Measurements from ENCODE around the gene MAP3K7CL.
"Not testable (repeated sequence)": the region's sequence is repeated elsewhere in the genome, so short reads cannot be mapped to it uniquely, and the experiment has no call there.

Gene MAP3K7CL

DNA sequence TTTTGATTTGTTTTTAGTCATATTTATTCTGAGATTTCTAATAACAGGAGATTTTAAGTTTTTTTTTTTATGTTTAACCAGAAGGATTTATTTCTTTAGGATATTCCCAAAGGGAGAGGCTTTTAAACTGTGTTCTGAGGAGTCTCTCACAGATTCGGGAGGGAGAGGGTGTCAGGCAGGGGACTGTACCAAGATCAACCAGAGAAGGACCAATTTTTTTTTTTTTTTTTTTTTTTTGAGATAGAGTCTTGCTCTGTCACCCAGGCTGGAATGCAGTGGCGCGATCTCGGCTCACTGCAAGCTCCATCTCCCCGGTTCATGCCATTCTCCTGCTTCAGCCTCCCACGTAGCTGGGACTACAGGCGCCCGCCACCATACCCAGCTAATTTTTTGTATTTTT, 37.0 kb downstream of the MAP3K7CL start:
- not testable (repeated sequence) for DNase-seq (ENCODE audit: low read depth, low spot score)

DNA sequence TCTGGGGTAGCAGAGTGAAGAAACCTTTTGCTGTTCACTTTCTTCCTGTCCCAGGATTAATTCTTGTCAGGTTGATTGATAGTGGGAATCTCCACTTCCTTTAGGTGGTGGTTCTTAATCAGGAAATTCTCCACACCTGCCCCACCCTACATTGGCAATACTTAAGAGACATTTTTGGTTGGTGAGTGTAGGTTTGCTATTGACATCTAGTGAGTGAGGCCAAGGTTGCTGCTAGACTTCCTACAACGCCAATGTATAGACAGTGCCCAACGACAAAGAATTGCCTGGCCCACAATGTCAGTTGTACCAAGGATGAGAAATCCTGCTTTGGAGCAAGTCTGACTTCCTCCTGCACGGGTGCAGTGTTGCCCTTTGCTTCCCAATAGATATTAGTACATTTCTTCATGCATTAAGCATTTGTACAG, 38.5 kb downstream of the MAP3K7CL start:
- DNase-seq (ENCODE audit: low read depth, low spot score), result no peak

DNA sequence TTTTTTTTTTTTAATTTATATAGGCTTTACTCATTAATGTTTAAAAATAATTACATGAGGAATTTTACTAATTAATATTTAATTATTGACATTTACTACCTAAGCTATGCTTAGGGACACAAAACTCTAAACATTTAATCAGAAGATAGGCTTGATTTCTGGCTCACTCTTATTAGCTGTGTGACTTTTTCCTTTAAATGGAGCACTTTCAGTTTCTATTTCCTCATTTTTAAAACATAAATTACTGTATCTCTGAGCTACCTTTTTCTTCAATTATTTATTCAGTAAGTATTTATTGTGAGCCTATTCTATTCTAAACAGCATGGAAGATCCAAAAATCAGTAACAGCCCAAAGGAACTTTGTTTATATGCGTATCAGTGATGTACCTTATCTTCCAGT, 40.5 kb downstream of the MAP3K7CL start:
- no peak for DNase-seq (ENCODE audit: low read depth, low spot score)

DNA sequence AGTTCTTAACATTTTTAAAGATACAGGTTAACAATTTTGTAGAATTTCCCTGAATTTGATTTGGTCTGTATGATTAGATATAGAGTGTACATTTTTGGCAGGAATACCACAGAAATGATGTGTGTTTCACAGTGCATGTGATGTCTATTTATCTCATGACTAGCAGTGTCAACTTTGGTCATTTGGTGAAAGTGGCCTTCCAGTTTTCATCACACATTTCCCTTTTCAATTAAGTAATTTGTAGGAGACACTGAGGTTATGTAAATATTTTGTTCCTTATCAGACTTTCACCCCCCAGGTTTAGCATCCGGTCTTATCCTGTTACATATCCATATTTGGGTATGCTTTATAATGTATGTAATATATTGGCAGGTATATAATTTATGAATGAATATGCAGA, 41.8 kb downstream of the MAP3K7CL start:
- DNase-seq (ENCODE audit: low read depth, low spot score), result no peak

DNA sequence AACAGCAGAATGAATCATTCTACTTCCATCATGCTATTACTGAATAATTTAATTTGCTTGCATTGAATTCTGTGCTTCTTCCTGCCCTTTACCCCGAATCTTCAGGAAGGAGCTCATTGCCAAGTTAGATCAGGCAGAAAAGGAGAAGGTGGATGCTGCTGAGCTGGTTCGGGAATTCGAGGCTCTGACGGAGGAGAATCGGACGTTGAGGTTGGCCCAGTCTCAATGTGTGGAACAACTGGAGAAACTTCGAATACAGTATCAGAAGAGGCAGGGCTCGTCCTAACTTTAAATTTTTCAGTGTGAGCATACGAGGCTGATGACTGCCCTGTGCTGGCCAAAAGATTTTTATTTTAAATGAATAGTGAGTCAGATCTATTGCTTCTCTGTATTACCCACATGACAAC, 44.2 kb downstream of the MAP3K7CL start:
- DNase-seq (ENCODE audit: low read depth, low spot score), result no peak

DNA sequence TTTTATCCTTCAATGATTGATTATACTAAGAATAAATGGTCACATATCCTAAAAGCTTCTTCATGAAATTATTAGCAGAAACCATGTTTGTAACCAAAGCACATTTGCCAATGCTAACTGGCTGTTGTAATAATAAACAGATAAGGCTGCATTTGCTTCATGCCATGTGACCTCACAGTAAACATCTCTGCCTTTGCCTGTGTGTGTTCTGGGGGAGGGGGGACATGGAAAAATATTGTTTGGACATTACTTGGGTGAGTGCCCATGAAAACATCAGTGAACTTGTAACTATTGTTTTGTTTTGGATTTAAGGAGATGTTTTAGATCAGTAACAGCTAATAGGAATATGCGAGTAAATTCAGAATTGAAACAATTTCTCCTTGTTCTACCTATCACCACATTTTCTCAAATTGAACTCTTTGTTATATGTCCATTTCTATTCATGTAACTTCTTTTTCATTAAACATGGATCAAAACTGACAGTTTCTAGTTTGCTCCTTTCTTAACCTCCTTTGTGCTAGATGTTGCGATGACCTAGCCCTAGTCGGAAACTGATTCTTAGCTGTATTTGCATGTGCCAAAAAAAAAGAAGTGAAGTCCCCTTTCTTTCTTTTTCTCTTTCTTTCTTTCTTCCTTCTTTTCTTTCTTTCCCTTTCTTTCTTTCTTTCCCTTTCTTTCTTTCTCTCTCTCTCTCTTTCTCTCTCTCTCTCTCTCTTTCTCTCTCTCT, 45.1 kb downstream of the MAP3K7CL start:
- no peak for DNase-seq (ENCODE audit: low read depth, low spot score)

DNA sequence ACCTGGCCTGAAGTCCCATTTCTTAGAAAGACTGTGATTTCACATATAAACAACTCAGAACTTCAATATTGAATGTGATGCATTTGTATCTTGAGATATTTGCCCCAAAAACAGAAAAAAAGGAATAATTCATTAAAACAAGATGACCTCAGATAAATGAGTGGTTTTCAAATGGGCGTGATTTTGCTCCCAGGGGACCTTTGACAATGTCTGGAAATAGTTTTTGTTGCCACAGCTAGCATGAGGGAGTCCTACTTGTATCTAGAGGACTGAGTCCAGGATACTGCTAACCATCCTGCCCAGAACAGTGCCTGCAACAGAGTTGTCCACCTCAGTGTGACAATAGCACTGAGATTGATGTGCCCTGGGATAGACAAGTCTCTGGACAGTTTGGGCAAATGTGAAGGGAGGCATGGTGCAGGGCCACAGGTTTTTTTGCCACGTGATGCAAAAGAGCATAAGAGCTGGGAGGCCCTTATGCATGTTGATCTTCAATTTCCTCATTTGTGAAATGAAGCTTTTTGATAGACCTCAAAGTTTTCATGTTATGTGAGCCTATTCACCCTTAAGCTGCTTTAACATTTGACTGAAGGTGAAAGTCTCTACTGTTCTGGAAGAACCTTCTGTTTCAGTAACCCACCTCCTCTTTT, 46.2 kb downstream of the MAP3K7CL start:
- DNase-seq (ENCODE audit: low read depth, low spot score), result no peak

DNA sequence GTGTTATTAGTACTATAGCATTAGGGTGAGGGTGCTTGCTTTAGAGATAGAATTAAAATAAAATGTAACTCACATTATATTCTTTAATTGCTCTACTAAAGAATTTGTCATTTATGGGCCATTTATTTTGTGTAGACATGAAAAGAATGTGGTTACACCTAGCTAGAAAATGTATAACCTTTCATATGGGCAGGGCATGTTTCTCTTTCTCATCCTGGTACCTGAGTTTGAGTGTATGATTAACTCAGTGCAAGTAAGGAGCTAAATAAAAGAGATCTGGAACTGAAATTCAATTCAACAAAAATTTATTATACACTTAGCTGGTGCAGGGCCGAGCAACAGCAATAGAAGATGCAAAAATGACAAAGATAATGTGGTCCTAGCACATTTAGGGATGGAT, 47.4 kb downstream of the MAP3K7CL start:
- no peak for DNase-seq (ENCODE audit: low read depth, low spot score)

DNA sequence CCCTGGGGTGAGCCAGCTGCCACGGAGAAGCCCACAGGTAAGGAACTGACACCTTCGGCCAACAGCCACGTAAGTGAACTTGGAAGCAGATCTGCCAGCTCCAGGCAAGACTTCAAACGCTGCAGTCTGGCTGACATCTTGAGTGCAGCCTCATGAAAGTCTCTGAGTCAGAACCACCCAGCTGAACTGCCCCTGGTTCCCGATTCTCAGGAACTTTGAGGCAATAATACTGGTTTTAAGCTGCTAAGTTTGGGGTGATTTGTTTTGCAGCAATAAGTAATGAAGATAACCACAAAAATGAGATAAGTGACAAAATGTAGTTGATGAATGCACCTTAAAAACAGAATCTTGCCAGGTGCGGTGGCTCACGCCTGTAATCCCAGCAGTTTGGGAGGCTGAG, 48.5 kb downstream of the MAP3K7CL start:
- DNase-seq (ENCODE audit: low read depth, low spot score), result no peak

GRCh38 chr21:29179503-29179902, 49.1 kb downstream of the MAP3K7CL start:
- DNase-seq (ENCODE audit: low read depth, low spot score), result no peak

GRCh38 chr21:29181799-29182470, 51.5 kb downstream of the MAP3K7CL start:
- DNase-seq (ENCODE audit: low read depth, low spot score), result no peak

- DNase-seq (ENCODE audit: low read depth, low spot score), result no peak
These were observed 52.2 kb downstream of the MAP3K7CL start for GRCh38 chr21:29182691-29183092.

GRCh38 chr21:29184037-29184436, 53.6 kb downstream of the MAP3K7CL start:
- no peak for DNase-seq (ENCODE audit: low read depth, low spot score)

DNA sequence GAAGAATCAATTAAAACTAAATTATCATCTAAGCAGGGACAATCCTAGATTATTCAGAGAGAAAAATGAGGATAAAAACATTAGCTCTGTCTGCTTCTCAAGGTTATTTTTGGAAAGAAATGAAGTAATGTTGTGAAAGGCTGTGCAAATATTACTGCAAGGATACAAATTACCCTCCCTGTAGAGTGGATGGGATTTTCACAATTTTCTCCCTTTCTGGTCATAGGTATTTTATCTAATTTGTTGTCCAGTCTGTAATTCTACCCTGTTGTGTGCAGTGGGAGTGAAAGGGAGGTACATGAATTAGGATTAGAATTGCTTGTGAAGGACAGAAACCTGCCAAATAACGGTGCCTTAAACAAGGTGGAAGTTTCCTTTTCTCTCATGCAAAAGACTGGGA, 54.7 kb downstream of the MAP3K7CL start:
- no peak for DNase-seq (ENCODE audit: low read depth, low spot score)

DNA sequence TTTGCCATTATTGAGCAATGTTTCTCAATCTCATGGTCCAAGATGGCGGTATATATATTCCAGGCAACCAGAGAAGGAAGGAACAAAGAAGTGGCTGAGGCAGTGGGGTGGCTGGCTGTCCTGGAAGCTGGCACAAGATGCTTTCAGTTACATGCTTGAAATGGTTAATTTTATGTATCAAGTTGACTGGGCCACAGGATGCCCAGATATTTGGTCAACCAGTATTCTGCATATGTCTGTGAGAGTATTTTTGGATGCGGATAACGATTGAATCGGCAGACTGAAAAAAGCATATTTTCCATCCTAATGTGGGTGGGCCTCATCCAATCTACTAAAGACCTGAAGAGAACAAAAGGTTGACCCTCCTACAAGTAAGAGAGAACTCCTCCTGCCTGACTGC, 55.2 kb downstream of the MAP3K7CL start:
- no peak for DNase-seq (ENCODE audit: low read depth, low spot score)

GRCh38 chr21:29186246-29186645, 55.8 kb downstream of the MAP3K7CL start:
- DNase-seq (ENCODE audit: low read depth, low spot score), result no peak

- no peak for DNase-seq (ENCODE audit: low read depth, low spot score)
These were observed 57.5 kb downstream of the MAP3K7CL start for GRCh38 chr21:29187944-29188343.

- no peak for DNase-seq (ENCODE audit: low read depth, low spot score)
These were observed 58.9 kb downstream of the MAP3K7CL start for GRCh38 chr21:29189353-29189752.

- DNase-seq (ENCODE audit: low read depth, low spot score), result no peak
These were observed 60.5 kb downstream of the MAP3K7CL start for GRCh38 chr21:29190923-29191331.

DNA sequence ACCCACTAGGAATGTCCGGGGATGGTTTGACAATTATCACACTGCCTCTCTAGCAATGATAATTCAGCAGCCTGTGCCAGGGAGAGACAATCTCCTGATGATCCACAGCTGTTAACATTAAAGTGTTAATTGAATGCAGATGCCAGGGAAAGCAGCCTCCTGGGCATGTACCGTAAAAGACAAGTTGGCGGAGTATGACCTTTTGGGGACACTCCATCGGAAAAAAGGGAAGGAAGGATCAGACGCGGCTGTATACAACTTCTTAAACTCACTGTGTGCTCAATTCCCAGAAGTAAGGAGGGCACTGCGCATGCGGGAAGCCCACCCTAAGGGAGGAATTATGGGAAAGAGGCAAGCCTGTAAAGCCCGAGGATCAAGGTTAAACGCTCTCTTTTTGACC, 62.6 kb downstream of the MAP3K7CL start:
- DNase-seq (ENCODE audit: low read depth, low spot score), result no peak

DNA sequence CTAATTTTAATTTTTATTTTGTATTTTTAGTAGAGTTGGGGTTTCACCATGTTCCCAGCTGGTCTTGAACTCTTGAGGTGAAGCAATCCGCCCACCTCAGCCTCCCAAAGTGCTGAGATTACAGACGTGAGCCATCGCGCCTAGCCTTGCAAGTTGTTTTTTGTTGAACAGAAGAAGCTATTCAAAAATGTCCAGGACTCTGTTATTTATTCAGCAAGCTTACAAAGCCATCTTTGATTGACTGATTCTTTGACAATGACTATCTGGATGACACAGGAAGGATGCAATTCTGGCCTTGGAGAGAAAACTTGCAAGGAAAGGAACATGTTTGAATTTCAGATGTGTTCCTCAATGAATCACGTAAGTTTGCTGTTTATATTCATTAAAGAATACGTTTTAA, 63.5 kb downstream of the MAP3K7CL start:
- DNase-seq (ENCODE audit: low read depth, low spot score), result no peak

GRCh38 chr21:29194342-29194741, 63.9 kb downstream of the MAP3K7CL start:
- no peak for DNase-seq (ENCODE audit: low read depth, low spot score)

GRCh38 chr21:29194847-29195246, 64.4 kb downstream of the MAP3K7CL start:
- no peak for DNase-seq (ENCODE audit: low read depth, low spot score)
